Measurements from ENCODE around the gene PHACTR3.

PHACTR3 gene

GRCh38 chr20:59620860-59621505 lies 16.6 kb downstream of the PHACTR3 start:
- DNase-seq (ENCODE audit: low read depth), result no peak

DNA sequence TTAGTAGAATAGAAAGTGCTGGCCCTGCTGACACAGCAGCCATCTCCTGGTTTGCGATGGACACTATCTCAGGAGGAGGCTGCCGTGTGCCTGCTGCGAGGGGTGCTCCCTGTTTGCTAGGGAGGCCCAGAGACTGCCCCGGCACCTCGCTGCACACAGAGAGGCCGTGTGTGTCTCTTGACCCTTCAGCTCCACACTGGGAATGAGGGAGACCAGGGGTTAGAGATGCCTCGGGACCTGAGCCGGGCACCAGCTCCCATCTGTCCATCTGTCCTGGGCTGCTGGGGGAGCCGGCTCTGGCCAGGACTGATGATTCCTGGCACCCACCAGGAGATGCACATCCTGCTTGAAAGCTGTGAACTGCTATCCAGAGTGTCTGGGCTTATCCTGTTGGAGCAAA lies 18.2 kb downstream of the PHACTR3 start:
- DNase-seq (ENCODE audit: low read depth), result no peak

DNA sequence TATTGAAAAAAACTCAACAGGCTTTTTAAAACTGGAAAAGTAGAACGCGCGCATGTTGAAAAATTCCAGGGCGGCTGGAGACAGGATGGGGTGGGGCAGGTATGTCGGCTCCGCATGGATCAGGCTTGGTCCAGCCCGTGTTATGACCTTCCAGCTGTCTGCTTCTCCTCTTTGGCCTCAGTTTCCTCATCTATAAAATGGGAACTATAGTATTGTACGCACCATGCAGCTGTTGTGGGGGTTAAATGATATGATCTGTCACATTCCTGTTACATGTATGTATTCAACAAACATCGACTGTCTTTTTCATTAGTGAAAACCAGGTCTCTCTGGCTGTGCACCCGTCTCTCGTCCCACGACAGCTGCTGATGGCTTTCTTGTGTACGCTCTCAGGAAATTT lies 18.8 kb downstream of the PHACTR3 start:
- DNase-seq (ENCODE audit: low read depth), result no peak

DNA sequence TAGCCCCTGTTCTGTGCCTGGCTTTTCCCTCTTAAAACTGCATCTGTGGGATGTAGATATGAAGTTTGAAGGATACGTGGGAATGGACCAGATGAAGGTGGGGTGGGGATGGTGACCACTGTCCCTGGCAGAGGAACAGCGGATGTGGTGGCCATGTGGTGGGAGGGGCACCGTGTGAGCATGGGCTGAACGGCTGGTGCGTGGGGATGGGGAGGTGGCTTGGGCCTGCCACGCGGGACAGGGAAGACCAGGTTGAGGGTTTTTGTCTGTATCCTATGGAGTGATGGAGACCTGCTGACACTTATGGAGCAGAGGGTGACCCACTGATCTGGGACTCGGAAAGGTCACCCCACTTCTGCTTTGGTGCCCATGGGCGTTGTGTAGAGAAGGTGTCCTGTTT lies 19.2 kb downstream of the PHACTR3 start:
- no peak for DNase-seq (ENCODE audit: low read depth)

DNA sequence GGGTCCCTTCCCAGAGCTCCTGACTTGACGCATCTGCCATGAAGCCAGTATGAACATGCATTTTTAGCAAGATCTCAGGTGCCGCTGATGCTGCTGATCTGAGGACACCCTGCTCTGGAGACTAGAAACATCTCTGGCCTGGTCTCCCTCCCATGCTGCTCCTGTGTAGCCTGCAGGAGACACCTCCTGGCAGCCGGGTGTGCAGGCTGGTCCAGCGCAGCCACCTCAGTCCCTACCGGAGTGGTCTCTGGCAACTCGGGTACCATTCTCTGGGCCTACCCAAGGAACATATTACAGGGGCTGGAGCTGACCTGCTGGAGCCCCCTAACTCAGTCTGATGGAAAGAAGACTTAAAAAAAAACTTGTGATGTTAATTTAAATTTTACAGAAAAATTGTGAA lies 20.1 kb downstream of the PHACTR3 start:
- DNase-seq (ENCODE audit: low read depth), result no peak

- DNase-seq (ENCODE audit: low read depth), result no peak
These were observed 21.0 kb downstream of the PHACTR3 start for GRCh38 chr20:59625214-59625922.

- no peak for DNase-seq (ENCODE audit: low read depth)
These were observed 23.0 kb downstream of the PHACTR3 start for GRCh38 chr20:59627298-59627697.

DNA sequence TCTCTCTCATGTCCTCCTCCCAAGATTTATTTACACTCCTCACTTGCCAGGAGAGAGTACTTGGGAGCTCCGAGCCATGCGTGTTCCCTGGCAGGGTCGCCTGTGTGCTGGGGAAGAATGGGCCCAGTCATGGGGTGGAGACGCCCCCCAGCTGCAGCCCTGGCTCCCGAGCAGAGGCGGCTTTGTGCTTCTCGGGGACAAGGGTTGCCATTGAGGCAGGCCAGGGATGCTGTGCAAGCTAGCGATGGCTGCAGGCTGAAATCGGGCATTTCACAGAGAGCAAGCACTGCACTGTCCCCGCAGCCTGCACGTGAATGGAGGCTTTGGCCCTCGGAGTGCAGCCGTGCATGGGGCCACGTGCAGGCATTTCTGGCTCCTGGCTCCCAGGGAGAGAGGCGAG lies 23.8 kb downstream of the PHACTR3 start:
- no peak for DNase-seq (ENCODE audit: low read depth)

DNA sequence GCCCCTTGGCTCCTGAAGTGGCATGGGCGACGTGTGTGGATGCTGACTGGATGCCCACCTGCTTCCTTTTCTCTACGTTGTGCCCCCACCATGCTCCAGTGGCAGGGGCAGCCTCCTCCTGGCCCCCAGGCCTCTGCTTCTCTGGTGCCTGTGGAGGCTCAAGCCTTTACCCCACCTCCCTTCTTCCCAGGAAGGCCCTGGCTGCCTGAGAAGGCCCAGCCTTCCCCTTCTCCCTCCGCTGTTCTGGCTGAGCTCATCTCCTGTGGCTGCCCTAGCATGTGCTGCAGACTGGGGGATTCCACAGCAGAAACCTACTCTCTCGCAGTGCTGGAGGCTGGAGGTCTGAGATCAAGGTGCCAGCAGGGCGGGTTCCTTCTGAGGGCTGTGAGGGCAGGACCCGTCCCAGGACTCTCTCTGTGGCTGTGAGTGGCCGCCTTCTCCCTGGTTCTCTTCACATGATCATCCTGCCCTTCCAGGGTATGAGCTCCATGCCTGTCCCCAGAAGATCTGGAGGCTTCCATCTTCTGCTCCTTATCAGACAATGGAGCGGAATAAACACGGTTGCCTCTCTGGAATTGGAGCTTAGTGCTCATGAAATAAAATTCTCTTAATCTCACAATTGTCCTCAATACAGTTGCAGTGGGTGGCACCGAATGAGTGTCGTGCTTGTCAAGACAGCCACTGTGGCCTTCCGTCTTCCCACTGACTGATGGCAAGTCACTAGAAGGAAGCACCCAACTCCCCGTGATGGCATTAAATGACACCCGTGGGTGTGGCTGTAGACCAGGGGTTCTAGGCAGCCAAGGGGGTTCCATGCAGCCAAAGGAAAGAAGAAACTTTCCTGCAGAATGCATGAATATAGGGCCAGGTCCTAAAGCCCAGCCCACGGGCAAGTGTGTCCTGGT lies 25.1 kb downstream of the PHACTR3 start:
- DNase-seq (ENCODE audit: low read depth), result no peak

GRCh38 chr20:59630526-59630925 lies 26.2 kb downstream of the PHACTR3 start:
- DNase-seq (ENCODE audit: low read depth), result no peak

GRCh38 chr20:59631751-59632540 lies 27.6 kb downstream of the PHACTR3 start:
- no peak for DNase-seq (ENCODE audit: low read depth)

DNA sequence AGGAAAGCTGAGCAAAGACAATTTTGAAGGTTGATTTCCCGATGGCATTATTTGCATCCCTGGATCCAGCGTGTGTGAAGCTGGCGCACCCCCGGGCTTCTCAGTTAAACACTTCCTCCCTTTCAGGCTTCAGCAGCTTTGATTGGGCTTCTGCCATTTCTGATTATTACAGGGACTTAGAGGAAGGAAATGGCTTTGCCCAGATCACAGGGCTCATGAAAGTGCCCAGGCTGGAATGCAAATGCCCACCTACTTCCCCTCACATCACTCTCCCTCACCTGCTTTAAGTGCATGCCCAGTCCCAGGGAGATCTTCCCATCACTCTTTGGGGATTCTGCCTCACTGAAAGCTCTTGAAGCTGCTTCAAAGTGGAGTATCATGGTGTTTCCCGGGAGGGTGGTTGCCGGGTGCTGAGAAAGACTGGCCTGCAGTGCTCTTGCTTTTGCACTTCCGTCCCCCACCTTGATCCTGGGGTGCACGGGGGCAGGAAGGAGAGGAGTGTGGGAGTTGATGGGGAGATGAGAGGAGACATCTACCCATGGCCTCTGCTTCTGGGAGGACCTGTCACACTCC lies 28.3 kb downstream of the PHACTR3 start:
- no peak for DNase-seq (ENCODE audit: low read depth)

DNA sequence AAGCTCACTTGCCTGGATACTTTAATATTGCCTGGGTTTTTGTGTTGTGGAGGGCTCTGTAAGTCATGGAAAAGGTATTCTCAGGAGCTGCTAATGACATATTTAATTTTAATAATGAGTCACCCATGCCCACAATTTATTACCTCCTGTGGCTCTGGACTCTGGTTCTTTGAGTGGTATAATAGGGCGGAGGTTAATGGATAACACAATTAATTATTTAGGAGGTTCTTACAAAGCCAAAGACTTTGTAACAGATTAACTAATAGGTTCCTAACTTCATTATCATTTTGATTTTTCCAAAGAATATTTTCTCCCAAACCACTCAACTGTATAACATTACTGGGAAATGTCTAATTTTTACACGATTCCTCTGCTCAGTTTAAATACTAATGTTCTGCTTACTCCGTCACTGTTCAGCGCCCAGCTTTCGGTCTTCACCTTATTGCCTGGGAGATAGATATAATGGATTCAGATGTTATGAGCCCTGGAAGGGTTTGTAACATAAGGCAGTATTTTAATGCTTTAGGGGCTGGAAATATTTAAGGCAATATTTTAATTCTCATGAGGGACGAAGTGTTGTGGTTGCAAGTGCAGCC lies 29.4 kb downstream of the PHACTR3 start:
- DNase-seq (ENCODE audit: low read depth), result no peak

GRCh38 chr20:59634435-59635005 lies 30.2 kb downstream of the PHACTR3 start:
- DNase-seq (ENCODE audit: low read depth), result no peak

- no peak for DNase-seq (ENCODE audit: low read depth)
These were observed 32.5 kb downstream of the PHACTR3 start for GRCh38 chr20:59636766-59637370.

DNA sequence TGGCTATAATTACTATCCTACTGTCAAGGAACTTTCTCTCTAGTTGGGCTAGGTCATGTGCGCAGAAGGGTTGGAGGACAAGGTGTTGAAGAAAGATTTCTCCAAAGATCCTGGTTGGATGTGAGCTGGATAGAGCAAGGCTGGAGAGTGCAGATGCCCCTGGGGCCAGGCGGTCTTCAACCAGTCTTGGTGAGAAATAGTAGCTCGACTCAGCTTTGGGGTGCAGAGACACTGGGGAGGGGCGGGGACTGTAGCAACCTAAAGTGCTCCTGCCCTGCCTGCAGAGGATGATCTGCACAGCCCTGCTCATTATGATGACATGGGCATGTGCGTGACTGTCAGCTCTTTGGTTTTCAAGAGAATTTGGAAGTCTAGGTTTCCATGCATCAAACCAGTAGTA lies 35.9 kb downstream of the PHACTR3 start:
- no peak for DNase-seq (ENCODE audit: low read depth)

GRCh38 chr20:59643615-59644061 lies 39.3 kb downstream of the PHACTR3 start:
- DNase-seq (ENCODE audit: low read depth), result no peak

DNA sequence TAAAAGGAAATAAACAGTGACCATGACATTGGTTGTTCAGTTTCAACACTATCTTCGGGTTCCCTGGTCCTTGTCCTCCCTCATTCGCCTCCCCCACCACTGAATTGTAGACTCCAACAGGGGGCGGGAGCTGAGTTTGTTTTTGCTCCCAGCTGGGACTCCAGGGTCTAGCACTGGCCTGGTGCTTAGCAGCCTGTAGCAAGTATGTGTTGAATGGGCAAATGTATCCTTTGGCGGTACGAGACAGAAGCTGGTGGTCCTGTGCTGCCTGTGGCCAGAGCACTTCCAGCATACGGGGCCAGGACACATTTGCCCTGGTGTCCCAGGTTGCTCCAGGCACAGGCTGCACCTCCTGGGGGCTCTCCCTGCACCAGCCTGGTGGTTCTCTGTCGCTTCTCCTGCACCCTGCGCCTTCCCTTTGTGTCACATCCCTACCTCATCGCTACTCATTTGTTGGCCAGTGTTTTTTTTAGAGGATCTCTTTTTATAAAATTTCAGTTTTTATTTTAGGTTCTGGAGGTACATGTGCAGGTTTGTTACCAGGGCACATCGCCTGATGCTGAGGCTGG lies 40.1 kb downstream of the PHACTR3 start:
- DNase-seq (ENCODE audit: low read depth), result no peak

- DNase-seq (ENCODE audit: low read depth), result no peak
These were observed 40.9 kb downstream of the PHACTR3 start for GRCh38 chr20:59645271-59645670.

GRCh38 chr20:59645761-59646171 lies 41.4 kb downstream of the PHACTR3 start:
- no peak for DNase-seq (ENCODE audit: low read depth)

Data from T follicular helper cell (primary cell).